SK-N-MC (cell line): Measurements from ENCODE around the gene FAT1.

ENCODE experiments used
- DNase-seq: peaks from one replicate; pipeline ENCODE4 v3.0.0-alpha.2; 2011; ENCODE audit warnings: low read depth, low spot score
- H3K27ac ChIP-seq: fragments of 200-600 bp; sonication (generic); 2 replicates; pipeline ENCODE4 v1.5.1; 2016; ENCODE audit warnings: mixed run types
- H3K36me3 ChIP-seq: fragments of 200-600 bp; sonication (generic); 2 replicates; pipeline ENCODE4 v1.6.1; 2017; ENCODE audit warnings: antibody characterized with exemption, low read length, mixed read lengths; ENCODE audit not compliant: insufficient read depth
- H3K4me3 ChIP-seq: fragments of 200-600 bp; sonication (generic); 2 replicates; pipeline ENCODE4 v1.5.1; 2016
- H3K9ac ChIP-seq: fragments of 200-600 bp; sonication (generic); 2 replicates; pipeline ENCODE4 v1.8.0; 2017; ENCODE audit warnings: mixed run types, mixed read lengths; ENCODE audit not compliant: insufficient read length
- H3K9me3 ChIP-seq: fragments of 200-600 bp; sonication (generic); 2 replicates; pipeline ENCODE4 v1.6.1; 2017; ENCODE audit warnings: low read depth, mild to moderate bottlenecking, antibody characterized with exemption, low read length, moderate library complexity, mixed read lengths
- EZH2 ChIP-seq: fragments of 200-600 bp; sonication (generic); IDR thresholded peaks from one replicate; pipeline ENCODE4 v1.6.1; 2017; ENCODE audit warnings: antibody characterized with exemption
- FOXP2 ChIP-seq: optimal IDR thresholded peaks from 2 replicates; pipeline ENCODE3; 2011; ENCODE audit warnings: mild to moderate bottlenecking, moderate library complexity; ENCODE audit not compliant: insufficient read depth; ENCODE audit errors: extremely low read length, control extremely low read depth
- POLR2AphosphoS5 ChIP-seq: IDR thresholded peaks from 2 replicates; pipeline ENCODE4 v1.6.1; 2012; ENCODE audit warnings: mild to moderate bottlenecking, low read depth, low read length, borderline replicate concordance

The FAT1 gene

GRCh38 chr4:186537843-186538521 is 185.7 kb downstream of the FAT1 start:
- TF ChIP-seq EZH2 = no peak
- TF ChIP-seq FOXP2 = no peak
- no peak for TF ChIP-seq POLR2AphosphoS5
- H3K36me3 ChIP-seq = no peaks in the 10 kb centered on the region
- no peak for DNase-seq
- H3K4me3 ChIP-seq = no peak overlapping the region
- H3K27ac ChIP-seq = no peak overlapping the region
- H3K9me3 ChIP-seq = no peaks in the 10 kb centered on the region
- H3K9ac ChIP-seq = no peak overlapping the region
